GM12892 (cell line): Measurements from ENCODE around the gene SELP.
"Not testable (repeated sequence)": the region's sequence is repeated elsewhere in the genome, so short reads cannot be mapped to it uniquely, and the experiment has no call there.

Experiments
- POLR2A ChIP-seq: IDR thresholded peaks from 2 replicates; pipeline ENCODE4 v1.6.1; 2011; ENCODE audit warnings: low read depth, low read length, control low read depth
- POLR2AphosphoS5 ChIP-seq: IDR thresholded peaks from 2 replicates; pipeline ENCODE4 v1.6.1; 2011; ENCODE audit warnings: low read depth, low read length, control low read depth

GRCh38 chr1:169658777-169659176 lies 28.9 kb upstream of the SELP start:
- not testable (repeated sequence) for TF ChIP-seq POLR2A, POLR2AphosphoS5
